T-helper 2 cell treated with Interferon-gamma antibody and Interleukin-4, amounts not matched to agents 5 μg/mL and 100 μg/mL, for 36 hours (primary cell): Measurements from ENCODE around the gene SPTLC1.
"Not testable (repeated sequence)": the region's sequence is repeated elsewhere in the genome, so short reads cannot be mapped to it uniquely, and the experiment has no call there.

Experiments used
- DNase-seq: peaks from one replicate; pipeline ENCODE4 v3.0.0; 2021; ENCODE audit warnings: low spot score
- H3K27ac Mint-ChIP-seq: one replicate; pipeline ENCODE4 v1.8.0; 2021; ENCODE audit warnings: mild to moderate bottlenecking, mixed read lengths
- H3K27me3 Mint-ChIP-seq: one replicate; pipeline ENCODE4 v1.8.0; 2021; ENCODE audit warnings: low read depth, mixed read lengths
- H3K36me3 Mint-ChIP-seq: one replicate; pipeline ENCODE4 v1.8.0; 2021; ENCODE audit warnings: low read depth, mixed read lengths
- H3K4me1 Mint-ChIP-seq: one replicate; pipeline ENCODE4 v1.8.0; 2021; ENCODE audit warnings: low read depth, mixed read lengths
- H3K4me3 Mint-ChIP-seq: one replicate; pipeline ENCODE4 v1.8.0; 2022; ENCODE audit warnings: mild to moderate bottlenecking, moderate library complexity, mixed read lengths
- H3K9me3 Mint-ChIP-seq: one replicate; pipeline ENCODE4 v1.8.0; 2021; ENCODE audit warnings: mixed read lengths

Gene SPTLC1

GRCh38 chr9:92147030-92147851 lies 32.0 kb upstream of the SPTLC1 start:
- H3K9me3 Mint-ChIP-seq: no peaks in the 10 kb centered on the region
- peaks cover 14% of the 10 kb centered on the region for H3K4me1 Mint-ChIP-seq
- peak; percentile 21 for DNase-seq
- H3K27ac Mint-ChIP-seq: peak overlapping the region; percentile 81
- H3K4me3 Mint-ChIP-seq: peak overlapping the region; percentile 66
- no peaks in the 10 kb centered on the region for H3K36me3 Mint-ChIP-seq
- peaks cover 16% of the 10 kb centered on the region for H3K27me3 Mint-ChIP-seq

- Mint-ChIP-seq H3K36me3 (no peaks in the 10 kb centered on the region), H3K9me3 (no peaks in the 10 kb centered on the region), H3K27ac (no peak overlapping the region), H3K4me3 (no peak overlapping the region), H3K4me1 (peaks cover 14% of the 10 kb centered on the region), H3K27me3 (peaks cover 22% of the 10 kb centered on the region)
- DNase-seq: no peak
Measured at GRCh38 chr9:92146610-92147009, 31.4 kb upstream of the SPTLC1 start.

GRCh38 chr9:92145784-92146183 lies 30.6 kb upstream of the SPTLC1 start:
- Mint-ChIP-seq H3K4me3 (peak overlapping the region; percentile 19), H3K4me1 (peaks cover 16% of the 10 kb centered on the region), H3K27me3 (peaks cover 28% of the 10 kb centered on the region)
- not testable (repeated sequence) for H3K27ac Mint-ChIP-seq, H3K36me3 Mint-ChIP-seq, H3K9me3 Mint-ChIP-seq, DNase-seq

DNA sequence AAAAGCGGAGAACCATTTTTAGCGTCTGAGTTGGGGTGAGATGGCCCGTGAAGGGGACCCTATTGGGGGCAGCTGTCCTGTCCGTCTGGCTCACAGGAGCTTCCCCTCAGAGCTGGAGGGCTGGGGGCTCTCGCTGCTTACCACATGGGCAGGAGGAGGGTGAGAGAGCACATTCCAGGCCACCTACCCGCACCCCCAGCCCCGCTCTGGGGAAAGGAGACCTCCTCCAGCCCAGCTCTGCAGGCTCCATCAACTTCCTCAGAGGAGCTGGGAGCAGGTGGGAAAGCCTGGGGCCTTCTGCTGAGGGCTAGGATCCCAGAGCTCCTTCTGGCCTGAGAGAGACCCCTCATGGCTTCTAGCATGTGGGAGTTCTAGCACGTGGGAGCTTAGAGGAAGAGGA lies 27.1 kb upstream of the SPTLC1 start:
- no peak overlapping the region for H3K27ac Mint-ChIP-seq
- H3K4me3 Mint-ChIP-seq: no peak overlapping the region
- H3K9me3 Mint-ChIP-seq: no peaks in the 10 kb centered on the region
- DNase-seq: no peak
- peaks cover 20% of the 10 kb centered on the region for H3K4me1 Mint-ChIP-seq
- H3K36me3 Mint-ChIP-seq: no peaks in the 10 kb centered on the region
- H3K27me3 Mint-ChIP-seq: peaks cover 33% of the 10 kb centered on the region

DNA sequence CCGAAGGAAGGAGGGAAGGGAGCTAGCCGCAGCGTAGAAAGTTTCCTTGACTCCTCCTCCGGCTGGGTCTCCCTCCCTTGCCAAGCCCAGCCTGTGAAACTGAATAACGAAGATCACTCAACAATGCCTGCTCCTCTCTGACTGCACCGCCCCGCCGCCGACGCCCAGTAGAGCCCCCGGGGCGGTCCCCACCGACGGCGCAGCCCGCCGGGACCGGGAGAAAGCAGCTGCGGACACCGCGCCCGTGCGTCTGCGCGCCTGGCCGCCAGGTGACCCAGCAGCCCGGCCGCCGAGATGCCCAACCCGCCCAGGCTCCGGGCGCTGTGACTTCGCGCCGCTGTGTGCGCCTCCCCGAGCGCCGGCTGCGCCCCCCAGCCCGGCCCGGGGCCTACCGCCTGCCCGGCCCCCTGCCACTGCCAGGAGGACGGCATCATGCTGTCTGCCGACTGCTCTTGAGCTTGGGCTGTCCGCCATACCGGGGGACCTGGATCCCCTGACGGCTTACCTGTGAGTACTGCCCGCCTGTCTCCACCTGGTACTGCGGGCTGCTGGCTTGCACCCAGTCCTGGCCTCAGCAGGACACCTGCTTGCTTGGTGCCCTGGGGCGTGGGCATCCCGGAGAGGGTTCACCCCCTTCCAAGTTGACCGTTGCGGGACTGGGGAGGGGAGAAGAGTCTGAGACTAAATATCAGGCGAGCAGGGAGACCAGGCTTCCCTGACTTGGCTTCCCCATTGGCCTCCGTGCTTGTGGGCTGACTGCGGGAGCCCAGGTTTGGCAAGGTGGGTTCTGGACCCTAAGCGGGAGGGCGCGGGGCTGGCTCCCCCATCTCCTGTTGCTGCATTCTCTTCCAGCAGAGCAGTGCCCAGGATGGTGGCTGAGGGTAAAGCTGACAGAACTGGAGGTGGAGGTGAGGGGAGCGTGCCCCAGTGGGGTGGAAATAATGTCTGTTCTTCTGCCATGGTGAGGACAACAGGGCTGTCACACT lies 26.2 kb upstream of the SPTLC1 start:
- H3K27me3 Mint-ChIP-seq: peaks cover 33% of the 10 kb centered on the region
- H3K4me3 Mint-ChIP-seq: peak overlapping the region; percentile 83

DNA sequence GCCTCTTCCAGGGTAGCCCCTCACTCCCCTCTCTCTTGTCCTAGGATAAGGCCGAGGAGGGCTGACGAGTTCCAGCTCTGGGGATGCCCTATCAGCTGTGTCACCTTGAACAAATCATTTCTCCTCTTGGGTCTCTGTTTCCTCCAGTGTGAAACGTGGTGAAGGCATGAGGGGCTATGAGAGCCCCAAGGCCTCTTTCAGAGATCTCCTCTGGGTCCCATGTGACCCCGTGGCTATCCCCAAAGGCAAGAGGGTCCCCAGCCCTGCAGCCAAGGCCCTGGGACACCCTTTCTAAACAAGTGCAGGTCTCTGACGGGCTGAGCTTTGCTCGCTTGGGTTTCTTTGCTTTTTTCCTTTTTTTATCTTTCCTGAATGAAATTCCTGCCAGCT lies 25.5 kb upstream of the SPTLC1 start:
- H3K27ac Mint-ChIP-seq: no peak overlapping the region
- DNase-seq: no peak
- H3K4me3 Mint-ChIP-seq: peak overlapping the region; percentile 83
- peaks cover 33% of the 10 kb centered on the region for H3K27me3 Mint-ChIP-seq
- no peaks in the 10 kb centered on the region for H3K9me3 Mint-ChIP-seq
- H3K36me3 Mint-ChIP-seq: no peaks in the 10 kb centered on the region
- peaks cover 12% of the 10 kb centered on the region for H3K4me1 Mint-ChIP-seq

More for the DNA sequence above, 26.2 kb upstream of the SPTLC1 start:
- Mint-ChIP-seq H3K27ac (no peak overlapping the region), H3K36me3 (no peaks in the 10 kb centered on the region), H3K9me3 (no peaks in the 10 kb centered on the region), H3K4me1 (peaks cover 15% of the 10 kb centered on the region)
- DNase-seq: no peak

DNA sequence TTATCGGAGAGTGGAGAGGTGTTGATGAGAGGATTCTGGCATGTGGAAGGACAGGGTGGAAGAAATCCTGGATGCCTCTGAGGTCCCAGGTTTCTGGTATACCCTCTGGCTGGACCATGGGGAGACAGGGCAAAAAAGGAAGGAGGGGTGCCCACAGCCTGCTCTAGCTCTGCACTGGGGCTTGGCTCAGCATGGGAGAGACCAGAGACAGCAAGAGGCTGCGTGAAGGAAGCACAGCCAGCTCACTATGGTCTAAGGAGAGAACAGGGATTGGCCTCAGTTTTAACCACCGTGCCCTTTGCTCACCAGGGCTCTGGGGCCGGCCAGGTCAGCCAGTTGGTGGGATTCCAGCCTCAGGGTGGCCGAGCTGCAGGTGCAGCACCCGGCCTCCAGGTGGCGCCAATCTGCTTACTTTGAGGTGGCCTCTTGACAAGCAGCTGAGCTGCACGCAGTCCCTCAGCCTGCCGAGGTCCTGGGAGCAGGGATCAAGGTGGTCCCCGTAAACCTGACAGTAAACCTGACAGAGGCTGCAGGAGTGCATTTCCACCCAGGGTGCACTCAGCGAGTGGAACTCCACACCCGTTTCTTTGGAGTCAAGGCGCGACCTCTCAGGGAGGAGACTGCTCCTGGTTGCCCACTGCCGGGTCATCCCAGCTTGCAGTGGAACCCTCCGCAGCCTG lies 25.0 kb upstream of the SPTLC1 start:
- peak overlapping the region; percentile 83 for H3K4me3 Mint-ChIP-seq
- H3K4me1 Mint-ChIP-seq: peaks cover 7% of the 10 kb centered on the region
- H3K9me3 Mint-ChIP-seq: no peaks in the 10 kb centered on the region
- H3K36me3 Mint-ChIP-seq: no peaks in the 10 kb centered on the region
- peaks cover 33% of the 10 kb centered on the region for H3K27me3 Mint-ChIP-seq
- DNase-seq: peak; percentile 64
- no peak overlapping the region for H3K27ac Mint-ChIP-seq

GRCh38 chr9:92138960-92139540 lies 23.8 kb upstream of the SPTLC1 start:
- H3K36me3 Mint-ChIP-seq, H3K4me1 Mint-ChIP-seq, H3K4me3 Mint-ChIP-seq, H3K27ac Mint-ChIP-seq, DNase-seq, H3K9me3 Mint-ChIP-seq: not testable (repeated sequence)
- peaks cover 33% of the 10 kb centered on the region for H3K27me3 Mint-ChIP-seq

DNA sequence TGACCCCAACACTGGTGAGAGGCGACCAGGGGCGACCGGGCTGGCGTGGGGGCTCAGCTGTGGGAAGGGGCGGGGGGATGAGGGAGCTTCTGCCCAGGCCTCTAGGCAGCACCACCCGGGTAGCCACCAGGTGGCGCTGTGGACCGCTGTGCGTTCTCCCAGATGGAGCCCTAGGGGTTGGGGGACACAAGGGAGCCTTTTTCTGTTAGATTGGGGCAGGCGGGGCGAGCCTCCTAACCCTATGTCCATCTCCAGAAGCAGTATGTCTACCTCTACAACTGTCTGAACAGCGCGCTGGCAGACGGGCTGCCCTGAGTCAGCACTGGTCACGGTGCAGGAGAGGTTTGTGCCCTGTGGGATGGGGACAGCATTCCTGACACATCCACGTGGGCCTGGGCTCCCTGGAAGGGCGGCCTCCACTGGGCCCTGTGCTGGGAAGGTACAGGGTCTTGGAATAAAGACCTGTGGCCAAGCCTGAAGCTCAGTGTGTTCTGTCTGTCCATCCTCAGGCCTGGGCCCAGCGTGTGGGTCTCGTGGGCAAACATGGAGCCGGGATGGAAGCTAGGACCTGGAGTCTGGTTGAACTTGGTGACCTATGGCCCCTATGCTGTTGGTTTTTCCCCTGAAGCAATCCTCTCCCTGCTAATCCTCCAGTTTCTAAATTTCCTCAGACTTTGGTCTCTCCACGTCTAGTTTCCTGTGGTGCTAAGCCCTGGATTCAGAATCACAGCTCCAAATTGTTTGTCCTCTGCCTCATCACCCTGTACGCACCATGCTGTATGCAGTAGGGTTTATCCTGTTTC lies 23.1 kb upstream of the SPTLC1 start:
- Mint-ChIP-seq H3K9me3 (no peaks in the 10 kb centered on the region), H3K27me3 (peaks cover 31% of the 10 kb centered on the region), H3K4me1 (peaks cover 12% of the 10 kb centered on the region), H3K4me3 (no peak overlapping the region), H3K36me3 (no peaks in the 10 kb centered on the region), H3K27ac (no peak overlapping the region)
- peak; percentile 63 for DNase-seq

GRCh38 chr9:92136184-92136858 lies 21.1 kb upstream of the SPTLC1 start:
- no peak overlapping the region for H3K27ac Mint-ChIP-seq
- H3K4me1 Mint-ChIP-seq: peaks cover 12% of the 10 kb centered on the region
- peaks cover 2% of the 10 kb centered on the region for H3K9me3 Mint-ChIP-seq
- H3K27me3 Mint-ChIP-seq: peaks cover 18% of the 10 kb centered on the region
- DNase-seq: no peak
- H3K36me3 Mint-ChIP-seq: no peaks in the 10 kb centered on the region
- no peak overlapping the region for H3K4me3 Mint-ChIP-seq

DNA sequence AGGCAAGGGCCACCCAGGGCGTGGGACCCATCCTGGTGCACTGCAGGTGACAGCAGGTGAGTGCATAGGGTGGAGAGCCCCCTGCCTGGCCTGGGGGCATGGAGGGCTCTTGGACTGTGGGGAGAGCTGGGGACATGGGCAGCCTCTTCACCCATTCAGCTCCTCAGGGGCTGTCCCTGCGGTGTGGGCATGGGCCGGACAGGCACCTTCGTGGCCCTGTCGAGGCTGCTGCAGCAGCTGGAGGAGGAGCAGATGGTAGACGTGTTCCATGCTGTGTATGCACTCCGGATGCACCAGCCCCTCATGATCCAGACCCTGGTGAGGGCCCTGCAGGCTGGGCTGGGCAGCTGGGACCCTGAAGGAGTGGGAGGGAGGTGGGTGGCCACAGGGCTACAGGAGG lies 20.4 kb upstream of the SPTLC1 start:
- Mint-ChIP-seq H3K27ac (no peak overlapping the region), H3K27me3 (peaks cover 20% of the 10 kb centered on the region), H3K4me1 (peaks cover 9% of the 10 kb centered on the region), H3K36me3 (no peaks in the 10 kb centered on the region), H3K4me3 (no peak overlapping the region), H3K9me3 (peaks cover 8% of the 10 kb centered on the region)
- no peak for DNase-seq

GRCh38 chr9:92133949-92134604 lies 18.9 kb upstream of the SPTLC1 start:
- peak overlapping the region; percentile 55 for H3K4me3 Mint-ChIP-seq
- H3K36me3 Mint-ChIP-seq: no peaks in the 10 kb centered on the region
- H3K4me1 Mint-ChIP-seq: peaks cover 7% of the 10 kb centered on the region
- DNase-seq: peak; percentile 68
- H3K27me3 Mint-ChIP-seq: peaks cover 25% of the 10 kb centered on the region
- H3K27ac Mint-ChIP-seq: no peak overlapping the region
- peaks cover 8% of the 10 kb centered on the region for H3K9me3 Mint-ChIP-seq
